DMS79 treated with DMSO at 0.1 percent for 48 hours (cell line): ENCODE data around the gene DEAF1.

Experiments
- DNase-seq: peaks from one replicate; lab custom pipeline; 2025; lab: John Stamatoyannopoulos, UW

Gene DEAF1

DNA sequence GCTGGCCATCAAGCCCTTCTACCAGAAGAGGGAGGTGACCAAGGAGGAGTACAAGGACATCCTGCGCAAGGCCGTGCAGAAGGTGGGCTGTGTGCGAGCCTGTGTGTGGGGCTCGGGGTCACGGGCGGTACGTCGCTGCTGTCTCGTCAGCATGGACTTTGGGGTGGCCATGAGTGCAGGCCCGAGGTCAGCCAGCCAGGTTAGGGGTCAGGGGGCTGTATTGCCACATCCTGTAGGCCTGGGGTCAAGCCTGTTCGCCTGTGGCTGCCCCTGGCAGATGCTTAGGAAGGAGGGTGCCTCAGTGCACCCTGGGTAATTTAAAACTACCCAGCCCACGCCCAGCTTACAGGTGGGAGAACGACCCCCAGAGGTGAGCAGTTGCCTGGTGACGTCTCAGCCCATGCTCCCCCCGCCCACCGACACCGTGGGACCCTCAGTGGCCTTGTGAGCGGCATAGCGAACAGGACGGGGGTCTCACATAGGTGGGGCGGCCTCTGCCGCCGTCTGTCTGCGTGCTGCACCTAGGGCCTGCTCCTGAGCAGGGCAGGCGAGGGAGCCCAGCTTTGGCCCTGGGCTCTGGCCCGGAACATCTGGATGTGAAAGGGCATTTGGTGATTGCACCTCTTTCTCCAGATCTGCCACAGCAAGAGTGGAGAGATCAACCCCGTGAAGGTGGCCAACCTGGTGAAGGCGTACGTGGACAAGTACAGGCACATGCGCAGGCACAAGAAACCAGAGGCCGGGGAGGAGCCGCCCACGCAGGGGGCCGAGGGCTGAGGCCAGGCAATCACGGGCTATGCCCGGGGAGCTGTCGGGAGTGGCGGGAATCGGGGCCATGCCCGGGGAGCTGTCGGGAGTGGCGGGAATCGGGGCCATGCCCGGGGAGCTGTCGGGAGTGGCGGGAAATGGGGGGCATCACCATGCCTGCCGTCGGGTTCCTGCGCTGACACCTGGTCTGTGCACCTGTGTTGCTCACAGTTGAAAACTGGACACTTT, 83.7 kb downstream of the DEAF1 start:
- DNase-seq = no peak

DNA sequence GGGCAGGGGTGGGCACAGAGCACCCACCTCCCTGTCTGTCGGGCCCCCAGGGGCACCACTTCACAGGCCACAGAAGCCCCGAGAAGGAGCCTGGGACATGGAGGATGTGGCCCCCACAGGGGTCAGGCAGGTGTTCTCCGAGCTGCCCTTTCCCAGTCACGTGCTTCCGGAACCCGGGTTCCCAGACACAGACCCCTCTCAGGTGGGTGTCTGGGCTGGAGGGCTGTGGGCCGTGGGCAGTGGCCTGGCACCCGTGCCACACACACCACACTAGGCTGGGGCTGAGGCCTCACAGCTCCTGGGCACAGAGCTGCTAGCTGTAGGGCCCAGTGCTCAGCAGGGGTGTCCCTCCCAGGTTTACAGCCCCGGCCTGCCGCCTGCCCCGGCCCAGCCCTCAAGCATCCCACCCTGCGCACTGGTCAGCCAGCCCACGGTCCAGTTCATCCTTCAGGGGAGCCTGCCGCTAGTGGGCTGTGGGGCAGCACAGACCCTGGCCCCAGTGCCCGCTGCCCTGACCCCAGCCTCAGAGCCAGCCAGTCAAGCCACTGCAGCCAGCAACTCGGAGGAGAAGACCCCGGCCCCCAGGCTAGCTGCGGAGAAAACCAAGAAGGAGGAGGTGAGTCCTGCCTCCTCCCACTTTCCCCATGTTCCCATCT, 84.7 kb downstream of the DEAF1 start:
- no peak for DNase-seq

DNA sequence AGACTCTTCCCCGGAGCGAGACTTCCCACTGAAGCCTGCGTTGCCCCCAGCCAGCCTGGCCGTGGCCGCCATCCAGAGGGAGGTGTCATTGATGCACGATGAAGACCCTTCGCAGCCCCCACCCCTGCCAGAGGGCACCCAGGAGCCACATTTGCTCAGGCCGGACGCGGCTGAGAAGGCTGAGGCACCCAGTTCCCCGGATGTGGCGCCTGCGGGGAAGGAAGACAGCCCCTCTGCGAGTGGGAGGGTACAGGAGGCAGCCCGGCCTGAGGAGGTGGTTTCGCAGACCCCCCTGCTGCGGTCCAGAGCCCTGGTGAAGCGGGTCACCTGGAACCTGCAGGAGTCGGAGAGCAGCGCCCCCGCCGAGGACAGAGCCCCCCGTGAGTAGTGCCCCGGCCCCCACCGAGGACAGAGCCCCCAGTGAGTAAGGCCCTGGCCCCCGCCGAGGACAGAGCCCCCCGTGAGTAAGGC, 85.6 kb downstream of the DEAF1 start:
- no peak for DNase-seq

DNA sequence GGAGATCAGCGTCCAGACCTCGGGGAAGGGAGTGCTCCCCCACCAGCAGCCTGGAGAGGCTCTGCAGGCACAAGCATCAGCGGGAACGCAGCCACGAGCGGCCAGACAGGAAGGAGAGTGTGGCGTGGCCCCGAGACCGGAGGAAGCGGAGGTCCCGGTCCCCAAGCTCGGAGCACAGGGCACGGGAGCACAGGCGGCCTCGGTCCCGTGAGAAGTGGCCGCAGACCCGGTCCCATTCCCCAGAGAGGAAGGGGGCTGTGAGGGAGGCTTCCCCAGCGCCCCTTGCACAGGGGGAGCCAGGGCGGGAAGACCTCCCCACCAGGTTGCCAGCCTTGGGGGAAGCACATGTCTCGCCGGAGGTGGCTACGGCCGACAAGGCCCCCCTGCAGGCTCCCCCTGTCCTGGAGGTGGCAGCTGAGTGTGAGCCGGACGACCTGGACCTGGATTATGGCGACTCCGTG, 86.2 kb downstream of the DEAF1 start:
- no peak for DNase-seq

DNA sequence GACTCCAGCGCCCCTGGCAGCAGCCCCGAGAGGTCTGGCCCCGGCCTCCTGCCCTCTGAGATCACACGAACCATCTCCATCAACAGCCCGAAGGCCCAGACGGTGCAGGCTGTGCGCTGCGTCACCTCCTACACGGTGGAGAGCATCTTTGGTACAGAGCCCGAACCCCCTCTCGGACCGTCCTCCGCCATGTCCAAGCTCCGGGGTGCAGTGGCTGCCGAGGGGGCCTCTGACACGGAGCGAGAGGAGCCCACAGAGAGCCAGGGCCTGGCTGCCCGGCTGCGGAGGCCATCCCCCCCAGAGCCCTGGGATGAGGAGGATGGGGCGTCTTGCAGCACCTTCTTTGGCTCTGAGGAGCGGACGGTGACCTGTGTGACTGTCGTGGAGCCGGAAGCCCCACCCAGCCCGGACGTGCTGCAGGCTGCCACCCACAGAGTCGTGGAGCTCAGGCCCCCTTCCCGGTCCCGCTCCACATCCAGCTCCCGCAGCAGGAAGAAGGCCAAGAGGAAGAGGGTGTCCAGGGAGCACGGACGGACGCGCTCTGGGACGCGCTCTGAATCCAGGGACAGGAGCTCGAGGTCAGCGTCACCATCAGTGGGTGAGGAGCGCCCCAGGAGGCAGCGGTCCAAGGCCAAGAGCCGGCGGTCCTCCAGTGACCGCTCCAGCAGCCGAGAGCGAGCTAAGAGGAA, 86.9 kb downstream of the DEAF1 start:
- no peak for DNase-seq

DNA sequence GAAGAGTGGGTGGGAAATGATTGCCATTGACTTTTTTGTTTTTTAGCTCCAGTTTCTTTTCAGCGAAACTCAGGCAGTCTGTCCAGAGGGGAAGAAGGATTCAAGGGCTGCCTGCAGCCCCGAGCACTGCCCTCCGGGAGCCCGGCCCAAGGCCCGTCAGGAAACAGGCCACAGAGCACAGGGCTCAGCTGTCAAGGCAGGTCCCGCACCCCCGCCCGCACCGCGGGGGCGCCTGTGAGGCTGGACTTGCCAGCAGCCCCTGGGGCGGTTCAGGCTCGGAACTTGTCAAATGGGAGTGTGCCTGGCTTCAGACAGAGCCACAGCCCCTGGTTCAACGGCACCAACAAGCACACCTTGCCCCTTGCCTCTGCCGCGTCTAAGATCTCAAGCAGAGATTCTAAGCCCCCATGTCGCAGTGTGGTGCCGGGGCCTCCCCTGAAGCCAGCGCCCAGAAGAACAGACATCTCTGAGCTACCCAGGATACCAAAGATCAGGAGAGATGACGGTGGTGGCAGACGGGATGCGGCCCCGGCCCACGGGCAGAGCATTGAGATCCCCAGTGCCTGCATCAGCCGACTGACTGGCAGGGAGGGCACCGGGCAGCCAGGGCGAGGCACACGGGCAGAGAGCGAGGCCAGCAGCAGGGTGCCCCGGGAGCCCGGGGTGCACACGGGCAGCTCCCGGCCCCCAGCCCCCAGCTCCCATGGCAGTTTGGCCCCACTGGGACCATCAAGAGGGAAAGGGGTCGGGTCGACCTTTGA, 87.8 kb downstream of the DEAF1 start:
- no peak for DNase-seq

DNA sequence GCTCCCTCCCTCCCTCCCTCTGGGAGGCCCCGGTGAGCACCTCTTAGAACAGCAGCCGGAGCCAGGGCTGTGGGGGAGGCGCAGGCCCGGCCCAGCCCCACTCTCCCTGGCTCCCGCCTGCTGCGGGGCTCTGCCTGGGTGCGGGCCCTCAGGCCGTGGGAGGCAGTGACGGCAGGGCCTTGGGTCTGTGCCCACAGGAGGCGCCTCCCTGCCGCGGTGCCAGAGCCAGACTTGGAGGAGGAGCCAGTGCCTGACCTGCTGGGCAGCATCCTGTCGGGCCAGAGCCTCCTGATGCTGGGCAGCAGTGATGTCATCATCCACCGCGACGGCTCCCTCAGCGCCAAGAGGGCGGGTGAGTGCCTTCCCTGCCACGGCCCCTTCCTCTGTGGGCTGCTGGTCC, 88.8 kb downstream of the DEAF1 start:
- DNase-seq = no peak

DNA sequence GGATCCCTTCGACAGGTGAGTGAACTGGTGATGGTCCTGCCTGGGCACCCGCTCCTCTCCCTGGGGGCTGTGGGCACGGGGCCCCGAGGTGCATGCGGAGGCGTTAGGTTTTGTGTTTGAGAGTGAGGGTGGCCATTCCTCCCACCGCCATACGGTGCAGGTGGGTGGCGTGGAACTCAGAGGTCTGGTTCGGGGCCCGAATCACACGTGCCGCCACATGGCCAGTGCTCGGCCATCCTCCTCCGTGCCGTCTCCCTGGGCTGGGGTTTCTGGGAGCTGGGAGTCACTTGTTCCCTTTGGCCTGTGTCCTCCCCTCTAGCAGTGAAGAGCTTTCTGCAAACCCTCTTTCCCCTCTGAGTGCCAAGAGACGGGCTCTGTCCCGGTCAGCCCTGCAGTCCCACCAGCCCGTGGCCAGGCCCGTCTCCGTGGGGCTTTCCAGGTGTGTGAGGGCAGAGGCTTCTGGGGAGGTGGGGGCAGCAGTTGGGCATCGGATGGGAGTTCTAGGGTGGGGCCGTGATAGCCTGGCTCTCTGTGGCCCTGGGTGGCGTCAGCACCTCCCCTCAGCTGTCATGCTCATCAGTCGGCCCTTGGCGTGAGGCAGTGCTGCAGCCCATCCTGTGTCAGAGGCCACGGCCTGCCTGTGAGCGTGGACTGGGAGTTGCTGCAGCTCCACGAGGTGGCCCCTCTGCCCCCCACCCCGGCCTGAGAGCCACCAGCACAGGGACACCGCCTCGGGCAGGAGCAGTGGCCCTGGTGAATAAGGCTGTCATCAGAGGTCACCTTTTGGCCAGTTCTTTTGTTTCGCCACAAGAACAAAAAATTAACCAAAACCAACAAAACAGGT, 89.5 kb downstream of the DEAF1 start:
- no peak for DNase-seq

DNA sequence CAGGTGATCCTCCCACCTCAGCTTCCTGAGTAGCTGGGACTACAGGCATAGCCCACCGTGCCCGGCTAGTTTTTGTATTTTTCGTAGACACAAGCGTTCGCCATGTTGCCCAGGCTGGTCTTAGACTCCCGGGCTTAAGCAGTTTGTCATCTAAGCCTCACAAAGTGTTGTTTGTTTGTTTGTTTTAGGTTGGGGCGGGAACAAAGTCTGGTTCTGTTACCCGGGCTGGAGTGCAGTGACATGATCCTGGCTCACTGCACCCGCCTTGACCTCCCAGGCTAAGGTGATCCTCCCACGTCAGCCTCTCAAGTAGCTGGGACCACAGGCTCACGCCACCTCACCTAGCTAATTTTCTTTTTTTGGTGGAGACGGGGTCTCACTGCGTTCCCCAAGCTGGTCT, 91.9 kb downstream of the DEAF1 start:
- no peak for DNase-seq

DNA sequence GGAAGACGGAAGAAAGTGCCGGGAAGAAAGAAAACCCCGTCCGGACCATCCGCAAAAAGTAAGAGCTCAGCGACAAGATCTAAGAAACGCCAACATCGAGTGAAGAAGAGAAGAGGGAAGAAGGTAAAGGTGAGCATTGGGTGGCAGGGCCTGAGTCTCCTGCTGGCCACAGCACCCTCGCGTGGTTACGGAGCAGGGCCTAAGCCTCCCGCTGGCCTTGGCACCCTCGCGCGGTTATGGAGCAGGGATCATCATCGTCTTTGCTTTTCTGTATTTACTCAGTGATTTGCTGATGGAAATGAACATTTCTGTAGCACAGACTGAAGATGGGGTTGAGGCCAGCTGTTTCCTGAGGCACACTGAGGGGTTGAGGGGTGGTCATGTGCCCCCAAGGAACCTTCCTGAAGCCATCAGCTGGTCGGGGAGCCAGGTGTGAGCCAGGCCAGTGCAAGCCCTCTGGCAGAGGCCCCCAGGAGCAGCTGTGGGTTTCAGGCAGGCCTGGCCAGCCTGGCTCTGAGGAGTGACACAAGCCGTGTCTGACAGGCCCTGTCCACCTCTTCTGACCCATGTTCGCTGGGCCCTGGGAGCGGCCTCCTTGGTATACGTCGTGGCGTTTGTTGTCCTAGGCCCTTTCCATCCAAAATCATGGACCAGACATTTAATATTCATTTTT, 93.3 kb downstream of the DEAF1 start:
- DNase-seq = no peak

DNA sequence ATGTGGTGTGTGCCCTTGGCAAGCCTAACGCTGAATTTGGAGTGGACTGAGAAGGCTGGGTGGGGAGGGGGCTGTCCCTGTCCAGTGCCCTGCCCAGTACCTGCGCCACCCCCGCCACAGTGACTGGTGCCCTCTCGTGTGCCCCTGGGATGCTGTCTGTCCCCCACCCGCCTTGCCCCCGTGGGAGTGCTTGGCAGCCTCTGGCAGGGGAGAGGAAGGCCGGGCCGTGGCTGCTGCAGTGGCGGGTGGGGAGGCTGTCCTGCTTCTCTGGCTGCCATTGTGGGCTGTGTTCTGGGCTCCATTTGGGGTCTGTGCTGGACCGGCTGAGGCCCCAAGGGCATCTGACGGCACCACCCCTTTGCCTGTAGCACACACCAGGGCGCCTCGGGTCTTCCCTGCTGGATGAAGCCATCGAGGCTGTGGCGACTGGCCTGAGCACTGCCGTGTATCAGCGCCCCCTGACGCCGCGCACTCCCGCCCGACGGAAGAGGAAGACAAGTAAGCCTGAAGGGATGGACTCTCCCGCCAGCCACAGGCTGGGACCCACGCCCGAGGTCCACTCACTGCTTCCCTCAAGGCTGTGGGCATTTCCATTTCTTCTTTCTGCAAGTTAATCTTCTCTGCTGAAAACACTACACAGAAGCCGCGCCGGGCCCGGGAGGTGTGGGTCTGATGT, 96.9 kb downstream of the DEAF1 start:
- DNase-seq = no peak

DNA sequence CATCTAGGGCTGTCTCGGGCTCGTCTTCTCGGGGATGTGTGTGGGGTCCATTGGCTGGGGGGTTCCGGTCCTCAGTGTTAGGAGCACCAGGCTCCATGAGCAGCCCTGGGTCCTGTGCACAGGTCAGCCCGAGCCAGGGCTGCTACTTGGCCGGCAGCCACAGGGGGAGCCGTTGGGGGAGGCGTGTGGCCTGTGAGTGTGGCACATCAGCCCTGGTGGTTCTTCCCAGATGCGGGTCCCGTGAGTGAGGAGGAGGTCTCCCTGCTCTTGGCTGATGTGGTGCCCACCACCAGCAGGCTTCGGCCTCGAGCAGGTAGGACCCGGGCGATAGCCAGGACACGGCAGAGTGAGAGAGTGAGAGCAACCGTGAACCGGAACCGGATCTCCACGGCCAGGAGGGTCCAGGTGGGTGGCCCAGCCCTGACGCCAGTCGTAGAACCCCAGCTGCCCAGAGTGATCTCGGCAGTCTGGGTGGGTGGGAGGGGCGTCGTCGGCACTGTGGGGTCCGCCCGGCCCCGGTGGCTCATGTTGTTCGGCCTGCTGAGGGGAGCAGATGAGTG, 97.8 kb downstream of the DEAF1 start:
- DNase-seq = no peak

DNA sequence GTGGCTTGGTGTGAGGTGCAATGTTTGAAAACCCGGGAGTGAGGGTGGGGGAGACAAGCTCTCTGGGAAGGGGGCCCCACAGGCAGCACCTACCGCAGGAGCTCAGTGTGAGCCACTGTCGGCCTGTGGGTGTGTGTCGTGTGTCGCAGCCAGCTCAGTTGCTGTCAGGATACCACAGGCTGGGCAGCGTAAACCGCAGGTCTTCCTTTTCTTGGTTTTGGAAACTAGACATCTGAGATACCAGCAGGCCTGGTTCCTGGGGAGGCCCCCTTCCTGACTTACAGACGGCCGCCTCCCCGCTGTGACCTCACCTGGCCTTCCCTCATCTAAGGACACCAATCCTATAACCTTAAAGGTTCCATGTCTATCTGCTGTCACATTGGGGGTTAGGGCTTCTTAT, 98.6 kb downstream of the DEAF1 start:
- DNase-seq = no peak

DNA sequence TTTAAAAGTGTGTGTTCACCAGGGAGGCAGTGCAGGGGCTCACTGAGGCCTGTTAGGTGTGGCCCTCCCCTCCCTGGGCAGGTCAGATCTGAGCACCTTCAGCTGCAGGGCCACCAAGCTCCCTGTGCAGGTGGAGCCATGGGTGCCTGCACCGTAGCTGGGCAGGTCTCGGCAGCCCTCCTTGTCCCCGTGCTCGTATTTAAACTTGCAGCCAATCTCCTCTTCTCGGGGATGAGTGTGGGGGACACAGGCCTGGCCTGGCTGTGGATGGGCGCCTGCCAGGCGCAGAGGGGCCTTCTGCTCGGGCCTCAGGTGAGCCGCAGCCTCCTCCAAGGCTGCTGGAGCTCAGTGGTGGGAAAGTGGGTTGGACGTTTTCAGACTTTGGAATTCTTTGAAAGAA, 99.6 kb downstream of the DEAF1 start:
- no peak for DNase-seq
